ENCODE measurements around the gene BEST2.
A peak's percentile ranks its signal among the peaks of the same experiment; 100 is the strongest.

The BEST2 gene

DNA sequence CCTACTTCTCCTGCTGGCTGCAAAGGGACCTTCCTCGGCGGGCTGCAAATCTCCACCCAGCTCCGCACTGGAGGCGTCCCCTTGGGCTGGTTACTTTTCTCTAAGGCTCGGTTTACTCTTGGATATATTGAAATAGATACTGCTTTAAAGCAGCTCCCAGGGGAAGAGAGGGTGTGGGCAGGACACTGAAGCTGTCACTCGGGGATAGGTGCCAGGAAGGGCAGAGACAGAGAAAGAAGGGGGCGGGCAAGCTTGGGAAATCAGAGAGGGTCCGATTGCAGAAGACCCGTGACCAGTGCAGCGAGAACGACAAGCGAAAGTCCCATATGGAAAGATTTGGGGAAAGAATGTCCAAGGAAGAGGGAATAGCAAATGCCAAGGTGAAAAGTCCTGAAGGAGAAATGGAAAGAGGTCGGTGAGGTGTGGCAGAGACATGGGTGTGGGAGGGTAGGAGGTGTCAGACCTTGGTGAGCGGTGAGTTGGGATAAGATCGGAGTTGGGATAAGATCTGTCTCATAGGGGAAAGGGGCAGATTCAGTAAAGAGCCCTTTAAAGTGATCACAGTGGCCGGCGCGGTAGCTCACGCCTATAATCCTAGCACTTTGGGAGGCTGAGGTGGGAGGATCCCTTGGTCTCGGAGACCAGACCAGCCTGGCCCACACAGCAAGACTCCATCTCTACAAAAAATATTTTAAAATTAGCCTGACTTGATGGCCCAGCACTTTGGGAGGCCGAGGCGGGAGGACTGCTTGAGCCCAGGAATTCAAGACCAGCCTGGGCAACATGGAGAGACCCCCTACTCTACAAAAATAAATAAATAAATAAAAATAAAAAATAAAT is 50.9 kb downstream of the BEST2 start:
- H2AFZ ChIP-seq (ENCODE audit: low read depth, low read length), result peak overlapping the region; percentile 86
- TF ChIP-seq, protein P1, sequence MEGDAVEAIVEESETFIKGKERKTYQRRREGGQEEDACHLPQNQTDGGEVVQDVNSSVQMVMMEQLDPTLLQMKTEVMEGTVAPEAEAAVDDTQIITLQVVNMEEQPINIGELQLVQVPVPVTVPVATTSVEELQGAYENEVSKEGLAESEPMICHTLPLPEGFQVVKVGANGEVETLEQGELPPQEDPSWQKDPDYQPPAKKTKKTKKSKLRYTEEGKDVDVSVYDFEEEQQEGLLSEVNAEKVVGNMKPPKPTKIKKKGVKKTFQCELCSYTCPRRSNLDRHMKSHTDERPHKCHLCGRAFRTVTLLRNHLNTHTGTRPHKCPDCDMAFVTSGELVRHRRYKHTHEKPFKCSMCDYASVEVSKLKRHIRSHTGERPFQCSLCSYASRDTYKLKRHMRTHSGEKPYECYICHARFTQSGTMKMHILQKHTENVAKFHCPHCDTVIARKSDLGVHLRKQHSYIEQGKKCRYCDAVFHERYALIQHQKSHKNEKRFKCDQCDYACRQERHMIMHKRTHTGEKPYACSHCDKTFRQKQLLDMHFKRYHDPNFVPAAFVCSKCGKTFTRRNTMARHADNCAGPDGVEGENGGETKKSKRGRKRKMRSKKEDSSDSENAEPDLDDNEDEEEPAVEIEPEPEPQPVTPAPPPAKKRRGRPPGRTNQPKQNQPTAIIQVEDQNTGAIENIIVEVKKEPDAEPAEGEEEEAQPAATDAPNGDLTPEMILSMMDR (IDR thresholded peaks at IDR 0.05; ENCODE audit: low read depth, low read length), result no peak
- no peak for TF ChIP-seq EZH2phosphoT487 (IDR thresholded peaks at IDR 0.05; ENCODE audit: low read depth)

DNA sequence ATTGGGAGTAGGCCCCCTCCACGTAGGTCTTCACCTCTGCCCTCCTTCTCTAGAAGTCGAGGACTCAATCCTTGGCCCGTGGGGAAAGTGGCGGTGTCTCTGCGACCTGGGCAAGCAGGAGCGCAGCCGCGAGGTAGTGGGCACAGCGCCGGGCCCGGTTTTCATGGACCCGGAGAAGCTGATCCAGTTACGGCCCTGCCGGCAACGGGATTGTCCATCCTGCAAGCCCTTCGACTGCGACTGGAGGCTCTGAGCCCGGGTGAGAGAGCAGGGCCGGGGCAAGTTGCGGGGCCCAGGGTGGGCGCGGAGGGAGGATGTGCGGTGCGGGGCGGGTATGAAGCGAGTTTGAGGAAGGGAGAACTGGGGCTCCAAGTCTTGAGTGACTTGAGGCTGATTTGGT is 52.5 kb downstream of the BEST2 start:
- Histone ChIP-seq H3K4me3 (ENCODE audit: low read length) (no peak overlapping the region), H3K27me3 (ENCODE audit: low read depth, low read length) (no peaks in the 10 kb centered on the region), H2AFZ (ENCODE audit: low read depth, low read length) (no peak overlapping the region), H3K79me2 (ENCODE audit: low read length) (peaks cover 32% of the 10 kb centered on the region), H3K27ac (ENCODE audit: low read length) (no peak overlapping the region), H3K36me3 (replicated peaks; ENCODE audit: low read depth, low read length) (peaks cover 20% of the 10 kb centered on the region), H3K9ac (ENCODE audit: low read length) (no peak overlapping the region), H3K4me2 (ENCODE audit: low read length) (no peak overlapping the region), H3K4me1 (ENCODE audit: low read length) (peaks cover 24% of the 10 kb centered on the region), H3K9me3 (ENCODE audit: insufficient read depth, low read length) (no peaks in the 10 kb centered on the region), H4K20me1 (ENCODE audit: insufficient read depth, low read length) (no peaks in the 10 kb centered on the region)
- no peak for TF ChIP-seq EZH2phosphoT487 (IDR thresholded peaks at IDR 0.05; ENCODE audit: low read depth)
- TF ChIP-seq, protein P1 (IDR thresholded peaks at IDR 0.05; ENCODE audit: low read depth, low read length), result no peak

More for the DNA sequence above, 50.9 kb downstream of the BEST2 start:
- Histone ChIP-seq H3K79me2 (ENCODE audit: low read length) (peaks cover 32% of the 10 kb centered on the region), H3K27ac (ENCODE audit: low read length) (no peak overlapping the region), H4K20me1 (ENCODE audit: insufficient read depth, low read length) (no peaks in the 10 kb centered on the region), H3K27me3 (ENCODE audit: low read depth, low read length) (no peaks in the 10 kb centered on the region), H3K9ac (ENCODE audit: low read length) (peak overlapping the region; percentile 96), H3K36me3 (replicated peaks; ENCODE audit: low read depth, low read length) (peaks cover 14% of the 10 kb centered on the region), H3K9me3 (ENCODE audit: insufficient read depth, low read length) (no peaks in the 10 kb centered on the region), H3K4me2 (ENCODE audit: low read length) (peak overlapping the region; percentile 92), H3K4me1 (ENCODE audit: low read length) (peaks cover 24% of the 10 kb centered on the region), H3K4me3 (ENCODE audit: low read length) (peak overlapping the region; percentile 91)

DNA sequence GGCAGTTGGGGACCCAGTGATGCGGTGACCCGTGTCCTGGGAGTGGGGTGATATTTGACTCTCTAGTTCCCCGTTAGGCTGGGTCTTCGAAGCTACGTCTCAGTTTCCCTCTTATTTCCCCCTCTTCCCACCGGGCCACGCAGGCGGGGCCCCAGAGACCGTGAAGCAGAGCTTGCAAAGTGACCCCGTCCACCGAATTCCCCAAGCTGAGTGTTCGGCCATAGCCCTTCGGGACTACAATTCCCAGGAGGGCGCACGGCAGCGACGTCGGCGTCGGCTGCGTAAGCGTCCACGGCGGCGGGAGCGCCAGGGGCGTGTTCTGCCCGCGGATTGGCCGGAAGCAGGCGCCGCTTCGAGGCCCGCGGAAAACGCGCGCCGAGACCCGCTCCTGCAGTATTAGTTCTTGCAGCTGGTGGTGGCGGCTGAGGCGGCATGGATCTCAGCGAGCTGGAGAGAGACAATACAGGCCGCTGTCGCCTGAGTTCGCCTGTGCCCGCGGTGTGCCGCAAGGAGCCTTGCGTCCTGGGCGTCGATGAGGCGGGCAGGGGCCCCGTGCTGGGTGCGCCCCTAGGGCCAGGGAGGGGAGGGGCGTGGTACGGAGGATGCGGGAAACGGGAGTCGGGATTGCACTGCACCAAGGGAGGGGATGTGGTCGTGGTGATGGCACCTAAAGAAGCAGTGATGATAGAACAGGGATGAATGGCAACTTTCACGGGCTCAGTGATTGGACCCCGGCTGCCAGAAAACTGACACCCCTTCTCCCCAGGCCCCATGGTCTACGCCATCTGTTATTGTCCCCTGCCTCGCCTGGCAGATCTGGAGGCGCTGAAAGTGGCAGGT is 54.9 kb downstream of the BEST2 start, which contains the start of gene RNASEH2A:
TSS of gene RNASEH2A (plus strand) at position 343 of the 840 bp plus-strand sequence. CDS start at position 433, 90 bp downstream.
- no peaks in the 10 kb centered on the region for H3K9me3 ChIP-seq (ENCODE audit: insufficient read depth, low read length)
- no peaks in the 10 kb centered on the region for H4K20me1 ChIP-seq (ENCODE audit: insufficient read depth, low read length)
- peak within 1 kb of the TSS; percentile 87 for H3K4me3 ChIP-seq (ENCODE audit: low read length)
- H2AFZ ChIP-seq (ENCODE audit: low read depth, low read length), result peak within 1 kb of the TSS; percentile 95
- peaks cover 16% of the 10 kb centered on the region for H3K4me1 ChIP-seq (ENCODE audit: low read length)
- H3K36me3 ChIP-seq (replicated peaks; ENCODE audit: low read depth, low read length), result peaks cover 17% of the 10 kb centered on the region
- peak within 1 kb of the TSS; percentile 41 for H3K27ac ChIP-seq (ENCODE audit: low read length)
- peaks cover 12% of the 10 kb centered on the region for H3K79me2 ChIP-seq (ENCODE audit: low read length)
- H3K4me2 ChIP-seq (ENCODE audit: low read length), result peak within 1 kb of the TSS; percentile 95
- TF ChIP-seq, protein P1 (IDR thresholded peaks at IDR 0.05; ENCODE audit: low read depth, low read length), result no peak
- no peak for TF ChIP-seq EZH2phosphoT487 (IDR thresholded peaks at IDR 0.05; ENCODE audit: low read depth)
- peak within 1 kb of the TSS; percentile 82 for H3K9ac ChIP-seq (ENCODE audit: low read length)
- H3K27me3 ChIP-seq (ENCODE audit: low read depth, low read length), result no peaks in the 10 kb centered on the region

Data from OCI-LY3 (cell line).